HEK293 (cell line): ENCODE measurements around the gene CAND1.

Source experiments
- GLIS2 ChIP-seq: fragments of 450-650 bp; formaldehyde crosslinking; IDR thresholded peaks from 2 replicates; pipeline ENCODE4 v1.5.1; 2016; ENCODE audit warnings: missing biosample characterization, missing genetic modification characterization
- HIC1 ChIP-seq: fragments of 450-650 bp; formaldehyde crosslinking; IDR thresholded peaks from 2 replicates; pipeline ENCODE4 v1.5.1; 2016; ENCODE audit warnings: missing biosample characterization, missing genetic modification characterization
- HOXD13 ChIP-seq: sonication (generic); formaldehyde crosslinking; IDR thresholded peaks from 2 replicates; pipeline ENCODE4 v1.8.0; 2022; ENCODE audit warnings: missing genetic modification reagents, borderline replicate concordance
- KLF7 ChIP-seq: fragments of 450-650 bp; formaldehyde crosslinking; IDR thresholded peaks from 2 replicates; pipeline ENCODE4 v1.5.1; 2016; ENCODE audit warnings: missing biosample characterization, missing genetic modification characterization, borderline replicate concordance
- KLF9 ChIP-seq: fragments of 450-650 bp; formaldehyde crosslinking; IDR thresholded peaks from 2 replicates; pipeline ENCODE4 v1.5.1; 2016; ENCODE audit warnings: missing biosample characterization, missing genetic modification characterization, low read depth
- MZF1 ChIP-seq: fragments of 450-650 bp; formaldehyde crosslinking; IDR thresholded peaks from 2 replicates; pipeline ENCODE4 v1.5.1; 2017; ENCODE audit warnings: missing biosample characterization, missing genetic modification characterization, borderline replicate concordance
- OSR2 ChIP-seq: fragments of 450-650 bp; formaldehyde crosslinking; IDR thresholded peaks from 2 replicates; pipeline ENCODE4 v1.5.1; 2016; ENCODE audit warnings: missing biosample characterization, missing genetic modification characterization
- PBX3 ChIP-seq: sonication (generic); formaldehyde crosslinking; IDR thresholded peaks from 2 replicates; pipeline ENCODE4 v1.8.1; 2022; ENCODE audit warnings: mild to moderate bottlenecking, moderate library complexity, missing genetic modification reagents
- SCRT1 ChIP-seq: fragments of 450-650 bp; formaldehyde crosslinking; IDR thresholded peaks from 2 replicates; pipeline ENCODE4 v1.5.1; 2016; ENCODE audit warnings: missing biosample characterization, missing genetic modification characterization, borderline replicate concordance
- SCRT2 ChIP-seq: fragments of 450-650 bp; formaldehyde crosslinking; IDR thresholded peaks from 2 replicates; pipeline ENCODE4 v1.5.1; 2016; ENCODE audit warnings: missing biosample characterization, missing genetic modification characterization
- YY1 ChIP-seq: fragments of 450-650 bp; formaldehyde crosslinking; IDR thresholded peaks from 2 replicates; pipeline ENCODE4 v1.5.1; 2018; ENCODE audit warnings: missing biosample characterization, missing genetic modification characterization
- YY2 ChIP-seq: fragments of 450-650 bp; formaldehyde crosslinking; IDR thresholded peaks from 2 replicates; pipeline ENCODE4 v1.5.1; 2016; ENCODE audit warnings: missing biosample characterization, missing genetic modification characterization
- ZBTB10 ChIP-seq: fragments of 450-650 bp; formaldehyde crosslinking; IDR thresholded peaks from 2 replicates; pipeline ENCODE4 v1.5.1; 2016; ENCODE audit warnings: missing biosample characterization, missing genetic modification characterization
- ZBTB17 ChIP-seq: fragments of 450-650 bp; formaldehyde crosslinking; IDR thresholded peaks from 2 replicates; pipeline ENCODE4 v1.5.1; 2016; ENCODE audit warnings: missing biosample characterization, missing genetic modification characterization
- ZBTB48 ChIP-seq: fragments of 450-650 bp; formaldehyde crosslinking; IDR thresholded peaks from 2 replicates; pipeline ENCODE4 v1.5.1; 2016; ENCODE audit warnings: missing biosample characterization, missing genetic modification characterization
- ZBTB8A ChIP-seq: fragments of 450-650 bp; formaldehyde crosslinking; IDR thresholded peaks from 2 replicates; pipeline ENCODE4 v1.5.1; 2016; ENCODE audit warnings: missing biosample characterization, missing genetic modification characterization
- ZFP69B ChIP-seq: fragments of 450-650 bp; formaldehyde crosslinking; IDR thresholded peaks from 2 replicates; pipeline ENCODE4 v1.5.1; 2016; ENCODE audit warnings: missing biosample characterization, missing genetic modification characterization
- ZNF114 ChIP-seq: fragments of 450-650 bp; formaldehyde crosslinking; IDR thresholded peaks from 2 replicates; pipeline ENCODE4 v1.5.0; 2017; ENCODE audit warnings: missing biosample characterization, missing genetic modification characterization
- ZNF175 ChIP-seq: fragments of 450-650 bp; formaldehyde crosslinking; IDR thresholded peaks from 2 replicates; pipeline ENCODE4 v1.5.1; 2016; ENCODE audit warnings: missing biosample characterization, missing genetic modification characterization
- ZNF335 ChIP-seq: fragments of 450-650 bp; formaldehyde crosslinking; conservative IDR thresholded peaks from 2 replicates; pipeline ENCODE4 v1.5.1; 2016; ENCODE audit warnings: missing biosample characterization, missing genetic modification characterization
- ZNF341 ChIP-seq: fragments of 450-650 bp; formaldehyde crosslinking; IDR thresholded peaks from 2 replicates; pipeline ENCODE4; 2016; ENCODE audit warnings: low read depth, missing biosample characterization, missing genetic modification characterization
- ZNF404 ChIP-seq: fragments of 450-650 bp; formaldehyde crosslinking; IDR thresholded peaks from 2 replicates; pipeline ENCODE4 v1.5.1; 2017; ENCODE audit warnings: missing biosample characterization, missing genetic modification characterization
- ZNF596 ChIP-seq: fragments of 450-650 bp; IDR thresholded peaks from 2 replicates; pipeline ENCODE4 v1.5.0; 2018; ENCODE audit warnings: missing biosample characterization, mild to moderate bottlenecking, missing genetic modification characterization, moderate library complexity
- ZNF600 ChIP-seq: fragments of 450-650 bp; formaldehyde crosslinking; IDR thresholded peaks from 2 replicates; pipeline ENCODE4 v1.5.1; 2016; ENCODE audit warnings: missing biosample characterization, missing genetic modification characterization
- ZNF610 ChIP-seq: fragments of 450-650 bp; formaldehyde crosslinking; IDR thresholded peaks from 2 replicates; pipeline ENCODE4 v1.5.1; 2016; ENCODE audit warnings: missing biosample characterization, missing genetic modification characterization, borderline replicate concordance
- ZNF621 ChIP-seq: fragments of 450-650 bp; formaldehyde crosslinking; IDR thresholded peaks from 2 replicates; pipeline ENCODE4 v1.5.1; 2017; ENCODE audit warnings: missing biosample characterization, missing genetic modification characterization
- ZNF654 ChIP-seq: fragments of 450-650 bp; formaldehyde crosslinking; IDR thresholded peaks from 2 replicates; pipeline ENCODE4 v1.5.1; 2016; ENCODE audit warnings: low read depth, missing biosample characterization, missing genetic modification characterization
- ZNF776 ChIP-seq: fragments of 450-650 bp; formaldehyde crosslinking; IDR thresholded peaks from 2 replicates; pipeline ENCODE4 v1.5.0; 2017; ENCODE audit warnings: missing biosample characterization, missing genetic modification characterization, borderline replicate concordance
- ZNF785 ChIP-seq: fragments of 450-650 bp; formaldehyde crosslinking; IDR thresholded peaks from 2 replicates; pipeline ENCODE4 v1.5.1; 2016; ENCODE audit warnings: missing biosample characterization, missing genetic modification characterization
- TF ChIP-seq, protein P1 (sequence below): fragments of 450-650 bp; formaldehyde crosslinking; IDR thresholded peaks from 2 replicates; pipeline ENCODE4 v1.5.1; 2017; ENCODE audit warnings: missing biosample characterization, missing genetic modification characterization
- TF ChIP-seq, protein P2 (sequence below): fragments of 450-650 bp; formaldehyde crosslinking; IDR thresholded peaks from 2 replicates; pipeline ENCODE4 v1.5.1; 2017; ENCODE audit warnings: missing biosample characterization, missing genetic modification characterization

Gene CAND1

DNA sequence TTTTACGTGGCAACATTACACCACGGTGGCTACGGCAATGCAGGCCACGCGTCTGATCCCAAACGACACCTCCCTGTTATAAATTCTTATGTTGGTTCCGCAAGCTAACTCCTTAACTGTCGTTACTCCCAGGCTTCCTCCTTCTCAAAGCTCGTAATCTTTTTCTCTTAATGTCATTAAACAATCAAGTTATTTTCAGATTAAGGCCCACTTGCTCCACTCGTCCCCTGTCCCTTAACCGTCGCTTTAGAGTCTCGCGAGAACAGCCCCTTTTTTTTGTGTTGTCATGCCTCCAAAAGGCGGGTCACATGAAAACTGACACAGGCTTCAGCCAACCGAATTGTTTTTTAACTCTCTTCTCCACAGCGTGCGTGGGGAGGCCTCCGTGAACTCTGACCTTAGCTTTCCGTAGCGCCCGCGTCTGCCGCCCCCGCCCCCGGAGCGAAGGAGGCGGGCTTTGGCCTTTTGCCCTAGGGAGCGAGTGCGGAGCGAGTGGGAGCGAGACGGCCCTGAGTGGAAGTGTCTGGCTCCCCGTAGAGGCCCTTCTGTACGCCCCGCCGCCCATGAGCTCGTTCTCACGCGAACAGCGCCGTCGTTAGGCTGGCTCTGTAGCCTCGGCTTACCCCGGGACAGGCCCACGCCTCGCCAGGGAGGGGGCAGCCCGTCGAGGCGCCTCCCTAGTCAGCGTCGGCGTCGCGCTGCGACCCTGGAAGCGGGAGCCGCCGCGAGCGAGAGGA is at the start of gene CAND1 (continued):
- TF ChIP-seq ZNF341 (tag by site-specific recombination) (peak; percentile 74), KLF7 (peak; percentile 70; the same call in 1 of the 2 replicates), ZNF776 (tag by site-specific recombination) (no peak), SCRT2 (tag by site-specific recombination) (no peak), ZNF596 (peak; percentile 2), SCRT1 (no peak), ZNF175 (tag by site-specific recombination) (no peak), ZNF404 (tag by site-specific recombination) (no peak), KLF9 (tag by site-specific recombination) (peak; percentile 45; the same call in 1 of the 2 replicates), GLIS2 (tag by site-specific recombination) (peak; percentile 78), OSR2 (tag by site-specific recombination) (peak; percentile 44), ZNF335 (tag by site-specific recombination) (peak; percentile 97), ZBTB10 (tag by site-specific recombination) (0 out of 2 replicates have a peak, but pooled peaks have one; percentile 44), HIC1 (tag by site-specific recombination) (peak; percentile 83), ZNF621 (tag by site-specific recombination) (no peak), YY2 (0 out of 2 replicates have a peak, but pooled peaks have one; percentile 41), ZBTB48 (tag by site-specific recombination) (peak; percentile 94), ZBTB8A (tag by site-specific recombination) (peak; percentile 81), PBX3 (CRISPR knock-in tag) (peak; percentile 86; the same call in 1 of the 2 replicates), ZNF114 (tag by site-specific recombination) (no peak), ZFP69B (0 out of 2 replicates have a peak, but pooled peaks have one; percentile 15), ZNF654 (tag by site-specific recombination) (no peak), HOXD13 (CRISPR knock-in tag) (0 out of 2 replicates have a peak, but pooled peaks have one; percentile 64), MZF1 (tag by site-specific recombination) (peak; percentile 27), ZNF600 (peak; percentile 93), ZNF610 (tag by site-specific recombination) (peak; percentile 51; the same call in 1 of the 2 replicates), ZBTB17 (tag by site-specific recombination) (peak; percentile 71), YY1 (tag by site-specific recombination) (peak; percentile 33; the same call in 1 of the 2 replicates), ZNF785 (peak; percentile 95)
- TF ChIP-seq, protein P1, sequence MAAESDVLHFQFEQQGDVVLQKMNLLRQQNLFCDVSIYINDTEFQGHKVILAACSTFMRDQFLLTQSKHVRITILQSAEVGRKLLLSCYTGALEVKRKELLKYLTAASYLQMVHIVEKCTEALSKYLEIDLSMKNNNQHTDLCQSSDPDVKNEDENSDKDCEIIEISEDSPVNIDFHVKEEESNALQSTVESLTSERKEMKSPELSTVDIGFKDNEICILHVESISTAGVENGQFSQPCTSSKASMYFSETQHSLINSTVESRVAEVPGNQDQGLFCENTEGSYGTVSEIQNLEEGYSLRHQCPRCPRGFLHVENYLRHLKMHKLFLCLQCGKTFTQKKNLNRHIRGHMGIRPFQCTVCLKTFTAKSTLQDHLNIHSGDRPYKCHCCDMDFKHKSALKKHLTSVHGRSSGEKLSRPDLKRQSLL (tag by site-specific recombination), result peak; percentile 49; the same call in 1 of the 2 replicates
- TF ChIP-seq, protein P2, sequence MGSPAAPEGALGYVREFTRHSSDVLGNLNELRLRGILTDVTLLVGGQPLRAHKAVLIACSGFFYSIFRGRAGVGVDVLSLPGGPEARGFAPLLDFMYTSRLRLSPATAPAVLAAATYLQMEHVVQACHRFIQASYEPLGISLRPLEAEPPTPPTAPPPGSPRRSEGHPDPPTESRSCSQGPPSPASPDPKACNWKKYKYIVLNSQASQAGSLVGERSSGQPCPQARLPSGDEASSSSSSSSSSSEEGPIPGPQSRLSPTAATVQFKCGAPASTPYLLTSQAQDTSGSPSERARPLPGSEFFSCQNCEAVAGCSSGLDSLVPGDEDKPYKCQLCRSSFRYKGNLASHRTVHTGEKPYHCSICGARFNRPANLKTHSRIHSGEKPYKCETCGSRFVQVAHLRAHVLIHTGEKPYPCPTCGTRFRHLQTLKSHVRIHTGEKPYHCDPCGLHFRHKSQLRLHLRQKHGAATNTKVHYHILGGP (tag by site-specific recombination), result no peak
